Mesodermal cell (in vitro differentiated cells): Measurements from ENCODE around the gene SGK1.
"Not testable (repeated sequence)": the region's sequence is repeated elsewhere in the genome, so short reads cannot be mapped to it uniquely, and the experiment has no call there.

ENCODE experiments used
- H3K27ac ChIP-seq: 2 replicates; pipeline ENCODE4 v1.7.0; 2013; ENCODE audit warnings: mild to moderate bottlenecking, low read depth, low read length, moderate library complexity; ENCODE audit not compliant: severe bottlenecking
- H3K36me3 ChIP-seq: 2 replicates; pipeline ENCODE4 v1.7.1; 2013; ENCODE audit warnings: mild to moderate bottlenecking, low read length, moderate library complexity; ENCODE audit not compliant: control insufficient read depth, insufficient read depth
- H3K4me1 ChIP-seq: one replicate; pipeline ENCODE4 v1.7.1; 2013; ENCODE audit warnings: mild to moderate bottlenecking, low read length; ENCODE audit not compliant: insufficient read depth, control insufficient read depth, poor library complexity, severe bottlenecking
- H3K4me3 ChIP-seq: 2 replicates; pipeline ENCODE4 v1.7.0; 2013; ENCODE audit warnings: low read length, control low read depth, mild to moderate bottlenecking; ENCODE audit not compliant: insufficient read depth, poor library complexity, severe bottlenecking; ENCODE audit errors: extremely low read depth
- H3K9me3 ChIP-seq: 2 replicates; pipeline ENCODE4 v1.7.1; 2013; ENCODE audit warnings: mild to moderate bottlenecking, low read length, moderate library complexity; ENCODE audit not compliant: control insufficient read depth
- WGBS, 2 experiments: methylation state at CpG; one replicate each; pipeline ENCODE4 v1.1.5; 2013; ENCODE audit warnings: missing lambda C conversion rate in 2 of 2; ENCODE audit not compliant: insufficient coverage in 2 of 2; 5-methylcytosine and 5-hydroxymethylcytosine counted together

Gene SGK1

GRCh38 chr6:134245041-134245440 is 72.9 kb downstream of the SGK1 start:
- no peak overlapping the region for H3K4me3 ChIP-seq
- WGBS, 2 experiments: 100% methylated on average over 1 of the region's 2 CpGs

DNA sequence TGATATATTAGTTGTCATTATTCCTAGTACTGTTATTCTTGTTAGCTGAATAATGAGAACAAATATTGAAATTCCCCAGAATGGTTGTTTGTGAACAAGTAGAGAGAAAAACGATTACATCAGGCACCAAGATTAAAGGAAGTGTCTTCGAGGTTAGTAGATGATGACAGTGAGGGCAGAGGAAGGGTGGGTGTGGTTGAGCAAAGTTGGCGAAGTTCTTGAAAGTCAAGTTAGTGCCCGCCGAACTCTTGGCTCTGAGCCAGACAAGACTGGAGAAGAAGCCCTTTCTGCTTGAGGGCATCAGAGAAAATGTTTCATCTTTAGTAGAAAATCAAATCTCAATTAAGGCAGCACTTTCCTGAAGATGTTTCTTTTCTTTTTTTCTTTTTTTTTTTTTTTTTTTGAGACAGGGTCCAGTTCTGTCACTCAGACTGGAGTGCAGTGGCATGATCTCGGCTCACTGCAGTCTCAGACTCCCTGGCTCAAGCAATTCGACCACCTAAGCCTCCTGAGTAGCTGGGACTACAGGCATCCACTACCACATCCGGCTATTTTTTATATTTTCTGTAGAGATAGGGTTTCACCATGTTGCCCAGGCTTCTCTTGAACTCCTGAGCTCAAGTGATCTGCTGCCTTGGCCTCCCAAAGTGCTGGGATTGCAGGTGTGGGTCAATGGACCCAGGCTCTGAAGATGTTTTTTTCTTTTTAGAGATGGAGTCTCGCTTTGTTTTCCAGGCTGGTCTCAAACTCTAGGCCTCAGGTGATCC is 77.1 kb downstream of the SGK1 start:
- Histone ChIP-seq H3K4me3 (no peak overlapping the region), H3K27ac (no peak overlapping the region), H3K36me3 (no peaks in the 10 kb centered on the region), H3K9me3 (no peaks in the 10 kb centered on the region), H3K4me1 (peaks cover 3% of the 10 kb centered on the region)
- 77 to 89% methylated on average over 6 to 8 of the region's 9 CpGs for WGBS, 2 experiments

More at GRCh38 chr6:134245041-134245440, 72.9 kb downstream of the SGK1 start:
- Histone ChIP-seq H3K4me1 (no peaks in the 10 kb centered on the region), H3K9me3 (no peaks in the 10 kb centered on the region), H3K27ac (no peak overlapping the region), H3K36me3 (no peaks in the 10 kb centered on the region)

- H3K9me3 ChIP-seq: no peaks in the 10 kb centered on the region
- H3K4me3 ChIP-seq: no peak overlapping the region
- H3K4me1 ChIP-seq: peaks cover 5% of the 10 kb centered on the region
- H3K36me3 ChIP-seq: no peaks in the 10 kb centered on the region
- 76 to 82% methylated on average over 3 to 5 of the region's 6 CpGs for WGBS, 2 experiments
- H3K27ac ChIP-seq: no peak overlapping the region
Observed at GRCh38 chr6:134238960-134239795, 78.7 kb downstream of the SGK1 start.

DNA sequence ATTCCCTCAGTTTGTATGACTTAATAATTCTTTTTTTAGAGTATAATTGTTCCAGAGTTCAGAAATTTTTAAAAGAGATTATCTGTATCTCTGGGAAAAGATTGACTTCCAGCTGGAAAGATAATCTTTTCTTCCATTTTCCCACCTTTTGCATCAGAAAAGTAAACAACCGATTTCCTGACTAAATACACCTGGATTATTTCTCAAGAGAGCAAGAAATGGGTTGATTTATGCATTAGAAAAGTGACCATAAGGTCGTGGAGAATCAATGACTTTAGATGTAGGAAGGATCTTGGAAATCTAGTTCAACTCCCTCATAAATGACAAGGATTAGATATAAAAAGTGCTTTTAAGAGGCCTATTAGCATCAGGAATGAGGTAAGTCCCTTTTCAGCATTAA is 79.9 kb downstream of the SGK1 start:
- Histone ChIP-seq H3K4me1 (peaks cover 5% of the 10 kb centered on the region), H3K9me3 (no peaks in the 10 kb centered on the region), H3K4me3 (no peak overlapping the region), H3K27ac (no peak overlapping the region), H3K36me3 (no peaks in the 10 kb centered on the region)
- WGBS, 2 experiments: 83 to 88% methylated on average over 1 of the region's 2 CpGs

GRCh38 chr6:134235937-134236751 is 81.8 kb downstream of the SGK1 start:
- no peak overlapping the region for H3K4me3 ChIP-seq
- 84 to 93% methylated on average over 4 to 5 of the region's 7 CpGs for WGBS, 2 experiments

GRCh38 chr6:134235334-134235733 is 82.6 kb downstream of the SGK1 start:
- 100% methylated on average over 1 to 2 of the region's 4 CpGs for WGBS, 2 experiments

More at GRCh38 chr6:134235937-134236751, 81.8 kb downstream of the SGK1 start:
- H3K36me3 ChIP-seq: no peaks in the 10 kb centered on the region
- H3K4me1 ChIP-seq: peaks cover 5% of the 10 kb centered on the region
- H3K9me3 ChIP-seq: no peaks in the 10 kb centered on the region
- no peak overlapping the region for H3K27ac ChIP-seq

DNA sequence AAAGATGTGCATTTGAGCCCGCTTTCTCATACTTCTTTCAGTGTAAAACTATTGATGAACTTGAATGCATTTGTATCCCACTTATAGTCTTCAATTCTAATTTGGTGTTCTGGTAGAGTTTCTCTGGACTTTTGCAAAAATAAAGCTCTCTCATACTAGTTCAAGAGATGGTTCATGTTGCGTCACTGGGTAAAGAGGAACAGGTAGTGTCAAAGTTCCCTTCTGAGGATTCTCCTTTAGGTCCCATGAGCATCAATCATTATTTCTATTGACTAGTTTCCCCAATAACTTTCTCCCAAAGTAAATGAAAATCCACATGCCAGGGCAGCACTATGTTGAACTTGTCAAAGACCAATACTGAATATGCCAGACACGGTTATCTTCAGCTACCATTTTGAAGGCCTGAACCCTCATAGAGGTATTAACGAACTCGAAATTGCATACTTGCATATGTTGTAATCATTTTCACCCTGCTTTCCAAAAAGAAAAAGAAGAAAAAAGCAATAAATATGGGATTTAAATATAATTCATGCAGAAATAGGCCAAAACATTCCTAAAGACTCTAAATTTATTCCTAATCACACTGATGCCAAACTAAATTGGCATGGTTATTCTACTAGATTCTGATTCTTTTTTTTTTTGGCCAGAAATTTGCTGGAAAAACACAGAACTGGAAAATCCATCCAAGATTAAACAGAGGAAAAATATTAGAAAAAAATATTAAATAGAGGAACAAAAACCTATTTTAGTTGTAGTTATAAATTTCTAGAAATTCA is 84.5 kb downstream of the SGK1 start:
- H3K4me3 ChIP-seq: no peak overlapping the region
- peaks cover 5% of the 10 kb centered on the region for H3K4me1 ChIP-seq
- H3K27ac ChIP-seq: no peak overlapping the region
- no peaks in the 10 kb centered on the region for H3K9me3 ChIP-seq
- H3K36me3 ChIP-seq: no peaks in the 10 kb centered on the region
- WGBS, 2 experiments: 100% methylated on average over 1 of the region's 5 CpGs; no CpG with 5 or more reads in 1 of the 2 experiments

More at GRCh38 chr6:134235334-134235733, 82.6 kb downstream of the SGK1 start:
- not testable (repeated sequence) for H3K4me3 ChIP-seq, H3K4me1 ChIP-seq, H3K9me3 ChIP-seq, H3K36me3 ChIP-seq, H3K27ac ChIP-seq

DNA sequence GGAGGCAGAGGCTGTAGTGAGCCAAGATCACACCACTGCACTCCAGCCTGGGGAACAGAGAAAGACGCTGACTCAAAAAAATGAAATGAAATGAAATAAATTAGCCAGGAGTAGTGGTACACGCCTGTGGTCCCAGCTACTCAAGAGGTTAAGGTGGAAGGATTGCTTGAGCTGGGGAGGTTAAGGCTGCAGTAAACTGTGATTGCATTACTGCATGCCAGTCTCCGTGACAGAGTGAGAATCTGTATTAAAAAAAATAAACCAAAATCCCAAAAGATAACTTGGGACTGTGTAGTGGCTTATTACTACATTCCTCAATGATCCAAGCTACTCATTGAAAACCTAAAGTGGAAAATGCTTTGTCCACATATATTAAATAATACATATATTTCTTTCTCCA is 87.0 kb downstream of the SGK1 start:
- Histone ChIP-seq H3K4me1 (peaks cover 2% of the 10 kb centered on the region), H3K4me3 (no peak overlapping the region), H3K36me3 (no peaks in the 10 kb centered on the region), H3K9me3 (no peaks in the 10 kb centered on the region), H3K27ac (no peak overlapping the region)
- 60 to 92% methylated on average over 1 to 2 of the region's 3 CpGs for WGBS, 2 experiments

- Histone ChIP-seq H3K4me3 (no peak overlapping the region), H3K9me3 (no peaks in the 10 kb centered on the region), H3K4me1 (no peaks in the 10 kb centered on the region), H3K36me3 (no peaks in the 10 kb centered on the region), H3K27ac (no peak overlapping the region)
- 82 to 97% methylated on average over 3 of the region's 8 CpGs for WGBS, 2 experiments
Observed at GRCh38 chr6:134230087-134230700, 87.7 kb downstream of the SGK1 start.
